NAMALWA (cell line): ENCODE measurements around the gene SLC37A1.
A peak's percentile ranks its signal among the peaks of the same experiment; 100 is the strongest.

Source experiments
- DNase-seq: peaks from one replicate; pipeline ENCODE4 v3.0.0-alpha.2; 2015; ENCODE audit warnings: low spot score

The SLC37A1 gene

GRCh38 chr21:42527489-42528158 is 14.0 kb downstream of the SLC37A1 start:
- peak; percentile 82 for DNase-seq

DNA sequence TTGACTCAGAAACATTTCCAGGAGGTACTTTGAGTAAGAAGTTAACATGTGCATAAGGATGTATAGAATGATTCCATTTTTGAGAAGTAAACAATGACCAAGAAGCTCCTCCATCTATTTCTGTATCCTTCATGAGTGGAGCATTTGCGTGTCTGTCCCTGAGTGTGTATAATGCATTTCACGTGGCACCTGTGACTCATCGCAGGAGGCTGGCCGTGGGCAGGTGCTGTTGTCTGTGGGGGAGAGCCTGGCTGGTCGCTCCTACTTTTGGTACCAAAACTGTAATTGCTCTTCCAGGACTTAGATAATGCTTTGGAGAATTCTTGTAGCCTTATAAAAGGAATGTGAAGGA is 16.5 kb downstream of the SLC37A1 start:
- DNase-seq, result peak; percentile 30

- DNase-seq, result no peak
Measured at GRCh38 chr21:42531771-42532170, 18.1 kb downstream of the SLC37A1 start.

GRCh38 chr21:42532466-42533181 is 19.0 kb downstream of the SLC37A1 start:
- peak; percentile 87 for DNase-seq

- DNase-seq, result peak; percentile 11
Measured at GRCh38 chr21:42533306-42533962, 19.8 kb downstream of the SLC37A1 start.

GRCh38 chr21:42533963-42534355 is 20.3 kb downstream of the SLC37A1 start:
- peak; percentile 11 for DNase-seq

- peak; percentile 77 for DNase-seq
Measured at GRCh38 chr21:42534421-42535378, 21.0 kb downstream of the SLC37A1 start.

DNA sequence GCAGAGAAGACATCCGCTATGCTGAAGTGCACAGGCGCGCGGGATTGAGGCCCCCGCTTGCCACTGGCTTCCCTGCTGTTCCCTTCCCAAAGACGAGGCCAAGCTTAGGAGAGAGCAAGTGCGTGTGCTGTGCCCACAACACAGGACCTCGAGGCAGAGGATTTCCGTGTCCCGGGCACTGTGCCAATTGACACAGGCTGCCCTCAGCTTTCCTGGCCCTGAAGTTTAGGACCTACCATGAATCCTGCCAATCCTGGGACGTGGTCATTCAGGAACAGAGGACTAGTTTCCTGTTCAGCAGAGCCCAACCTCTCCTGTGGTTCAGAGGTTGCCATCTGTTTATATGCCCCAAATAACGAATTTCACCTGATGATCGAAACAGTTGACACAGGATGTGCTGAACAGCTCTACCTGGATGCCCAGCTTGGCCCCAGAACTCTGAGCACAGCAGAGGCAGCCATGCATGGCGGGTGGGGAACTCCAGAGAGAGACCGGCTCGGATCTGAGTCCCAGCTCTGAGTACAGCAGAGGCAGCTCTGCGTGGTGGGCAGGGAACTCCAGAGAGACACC is 22.0 kb downstream of the SLC37A1 start:
- peak; percentile 76 for DNase-seq

GRCh38 chr21:42536601-42537000 is 22.9 kb downstream of the SLC37A1 start:
- DNase-seq, result peak; percentile 26

- peak; percentile 71 for DNase-seq
Measured at GRCh38 chr21:42537106-42537742, 23.6 kb downstream of the SLC37A1 start.

GRCh38 chr21:42538479-42539275 is 25.0 kb downstream of the SLC37A1 start:
- no peak for DNase-seq

DNA sequence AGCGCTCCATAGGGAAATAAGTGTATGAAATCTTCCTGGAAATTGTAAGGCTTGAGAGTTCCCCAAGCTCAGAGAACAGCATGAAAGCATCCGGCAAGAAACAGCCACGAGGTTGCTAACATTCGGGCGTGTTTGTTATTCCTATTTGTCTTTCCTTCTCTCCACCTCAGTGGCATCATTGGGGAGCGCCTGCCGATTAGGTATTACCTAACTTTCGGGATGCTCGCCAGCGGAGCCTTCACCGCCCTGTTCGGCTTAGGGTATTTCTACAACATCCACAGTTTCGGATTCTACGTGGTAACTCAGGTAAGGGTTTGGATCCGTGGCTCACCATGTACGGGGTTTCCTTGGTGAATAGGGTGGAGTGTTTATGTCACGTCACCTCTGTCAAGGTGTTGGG is 25.7 kb downstream of the SLC37A1 start:
- DNase-seq, result no peak

DNA sequence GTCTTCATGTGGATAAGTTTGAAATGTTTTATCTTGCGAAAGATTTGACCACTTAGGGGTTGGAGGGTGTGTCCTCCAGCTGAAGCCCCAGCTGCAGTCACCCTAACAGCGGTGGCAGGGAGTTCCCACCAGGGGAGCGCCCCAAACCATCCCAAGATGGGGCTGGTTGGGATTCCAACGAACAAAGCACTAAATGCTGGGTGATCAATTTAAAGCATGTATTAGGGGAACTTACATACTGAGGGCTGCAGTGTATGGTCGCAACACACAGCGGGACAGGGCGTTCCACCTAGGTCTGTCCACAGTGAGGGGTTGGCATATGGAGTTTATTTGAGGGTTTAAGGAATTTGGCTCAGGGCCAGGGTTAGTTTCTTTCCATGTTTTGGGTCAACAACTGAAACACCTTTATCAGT is 26.3 kb downstream of the SLC37A1 start:
- DNase-seq, result no peak

- DNase-seq, result no peak
Measured at GRCh38 chr21:42540396-42540795, 26.7 kb downstream of the SLC37A1 start.

- no peak for DNase-seq
Measured at GRCh38 chr21:42541174-42541573, 27.5 kb downstream of the SLC37A1 start.

DNA sequence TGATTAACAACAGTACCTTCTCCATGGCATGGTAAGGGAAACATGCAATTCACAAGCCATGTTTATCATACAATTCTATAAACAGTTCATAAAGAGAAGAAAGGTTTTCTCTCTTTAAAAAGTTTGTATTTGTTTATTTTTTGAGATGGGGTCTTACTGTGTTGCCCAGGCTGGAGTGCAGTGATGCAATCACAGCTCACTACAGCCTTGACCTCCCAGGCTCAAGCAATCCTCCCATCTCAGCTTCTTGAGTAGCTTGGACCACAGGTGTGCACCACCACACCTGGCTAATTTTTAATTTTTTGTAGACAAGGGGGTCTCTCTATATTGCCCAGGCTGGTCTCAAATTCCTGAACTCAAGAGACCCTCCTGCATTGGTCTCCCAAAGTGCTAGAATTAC is 28.0 kb downstream of the SLC37A1 start:
- no peak for DNase-seq

DNA sequence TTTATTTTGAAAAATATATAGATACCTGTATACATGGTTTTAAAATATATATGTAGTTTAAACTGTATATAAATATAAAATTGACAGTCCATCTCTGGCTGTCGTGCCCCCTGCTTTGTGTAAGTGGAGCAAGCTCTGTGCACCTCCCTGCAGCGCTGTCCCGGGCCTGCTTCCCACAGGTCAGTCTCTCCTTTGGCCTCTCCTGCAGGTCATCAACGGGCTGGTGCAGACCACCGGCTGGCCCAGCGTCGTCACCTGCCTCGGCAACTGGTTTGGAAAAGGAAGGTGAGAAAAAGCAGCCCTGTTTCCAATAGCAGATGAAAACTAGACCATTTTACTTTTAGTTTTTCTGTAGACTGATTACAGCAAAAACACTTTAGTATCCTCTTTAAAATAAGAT is 28.5 kb downstream of the SLC37A1 start:
- DNase-seq, result no peak

- DNase-seq, result no peak
Measured at GRCh38 chr21:42542596-42542995, 28.9 kb downstream of the SLC37A1 start.

GRCh38 chr21:42543106-42543847 is 29.6 kb downstream of the SLC37A1 start:
- DNase-seq, result no peak

GRCh38 chr21:42544544-42544943 is 30.9 kb downstream of the SLC37A1 start:
- no peak for DNase-seq
